GM18870 (cell line): ENCODE data around the gene MAP3K1.

Source experiments
- ATAC-seq: cut with Tn5 transposase; IDR thresholded peaks from one replicate; pipeline ENCODE4 v1.9.1; 2021; ENCODE audit warnings: moderate library complexity; ENCODE audit not compliant: unreplicated experiment

Gene MAP3K1

DNA sequence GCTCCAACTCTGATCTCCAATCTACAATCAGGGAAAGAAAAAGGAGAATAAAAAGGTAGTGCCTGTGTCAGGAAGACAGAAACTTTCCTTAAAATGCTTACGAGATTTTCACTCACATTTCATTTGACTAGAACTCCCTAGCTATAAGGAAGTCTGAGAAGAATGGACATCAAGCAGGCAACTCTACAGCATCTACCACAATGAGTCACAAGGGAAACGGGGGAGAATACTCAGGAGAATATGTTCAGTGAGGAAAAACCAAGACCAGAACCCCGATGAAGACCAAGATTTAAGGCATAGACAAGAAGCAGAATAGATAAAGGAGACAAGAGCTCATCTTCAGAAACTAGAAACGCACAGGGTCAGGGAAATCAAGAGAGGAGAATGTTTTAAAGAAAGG, 85.0 kb downstream of the MAP3K1 start:
- no peak for ATAC-seq

GRCh38 chr5:56900858-56901578, 85.7 kb downstream of the MAP3K1 start:
- ATAC-seq = no peak

GRCh38 chr5:56908942-56909293, 93.6 kb downstream of the MAP3K1 start:
- ATAC-seq = peak; percentile 36

GRCh38 chr5:56909294-56910209, 94.2 kb downstream of the MAP3K1 start, which contains the start of gene SETD9:
Gene SETD9 (plus strand): TSS chr5:56909596. CDS start chr5:56909646, 50 bp downstream.
- ATAC-seq = peak; percentile 85

DNA sequence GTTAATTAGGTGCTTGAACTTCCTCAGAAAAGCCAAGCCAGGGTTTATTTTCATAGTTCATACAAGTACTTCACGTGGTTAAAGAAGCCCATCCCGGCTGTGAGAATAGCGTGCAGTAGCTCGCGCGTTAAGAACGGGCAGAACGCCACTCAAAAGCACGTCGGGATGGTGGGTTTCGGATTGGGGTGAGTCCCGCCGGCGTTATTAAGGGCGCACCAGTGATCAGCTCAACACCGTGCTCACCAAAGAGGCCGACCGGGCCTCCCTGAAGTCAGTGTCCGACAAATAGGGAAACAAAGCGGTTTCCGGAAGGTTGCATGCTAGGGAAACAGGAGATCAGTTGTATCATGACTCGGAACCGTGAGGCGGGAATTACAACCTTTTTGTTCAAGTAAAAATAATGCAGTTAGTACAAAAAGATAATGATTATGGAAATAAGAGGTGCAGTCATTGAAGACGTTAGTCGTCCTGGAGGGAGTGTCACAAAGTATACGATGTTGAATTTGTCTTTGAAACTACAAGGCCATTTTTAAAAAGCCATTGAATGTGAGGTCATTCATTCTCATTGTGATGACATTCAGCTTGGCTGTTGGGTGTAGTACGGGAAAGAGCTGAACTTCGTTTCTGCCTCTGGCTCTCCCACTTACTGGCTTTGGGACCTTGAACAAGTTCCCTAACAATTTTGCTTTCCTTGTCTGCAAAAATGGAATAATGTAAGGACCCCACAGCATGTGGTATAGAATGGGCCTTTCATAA, 95.0 kb downstream of the MAP3K1 start:
- ATAC-seq = peak; percentile 20

DNA sequence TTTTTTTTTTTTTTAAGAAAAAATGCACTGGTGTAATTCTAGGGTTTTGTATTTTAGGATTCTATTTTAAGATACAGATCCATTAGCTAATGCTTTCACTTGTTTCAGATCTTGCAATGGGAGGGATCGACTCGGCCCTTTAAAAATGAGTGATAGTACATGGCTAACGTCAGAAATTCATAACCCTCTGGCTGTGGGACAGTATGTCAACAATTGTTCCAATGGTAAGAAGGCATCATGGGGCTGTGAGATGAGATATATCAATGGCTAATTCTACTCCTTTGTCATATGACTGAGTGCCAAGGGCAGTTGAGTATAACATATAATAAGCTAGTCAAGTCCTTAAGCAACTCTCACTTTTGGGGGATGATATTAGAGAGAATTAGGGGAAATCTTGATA, 98.4 kb downstream of the MAP3K1 start:
- no peak for ATAC-seq

- no peak for ATAC-seq
Observed at GRCh38 chr5:56914678-56915077, 99.3 kb downstream of the MAP3K1 start.

DNA sequence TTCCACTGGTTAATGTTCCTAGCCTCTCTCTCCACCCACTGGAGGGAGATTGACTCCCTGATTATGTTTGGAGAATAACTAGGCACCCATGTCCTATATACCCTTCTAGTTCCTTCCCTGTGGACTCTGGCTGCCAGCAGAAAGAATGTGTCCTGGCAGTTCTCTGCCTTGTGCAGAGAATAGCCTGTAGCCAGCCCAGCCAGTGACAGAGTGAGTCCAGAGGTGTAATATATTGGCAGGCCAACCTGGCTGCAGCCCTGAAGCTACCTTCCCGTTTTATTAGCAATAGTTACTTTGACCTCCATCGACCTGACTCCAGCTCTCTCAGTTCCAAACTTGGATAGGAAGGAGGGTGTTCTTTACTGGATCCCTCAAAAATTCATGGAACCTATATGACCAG, 102.2 kb downstream of the MAP3K1 start:
- no peak for ATAC-seq

DNA sequence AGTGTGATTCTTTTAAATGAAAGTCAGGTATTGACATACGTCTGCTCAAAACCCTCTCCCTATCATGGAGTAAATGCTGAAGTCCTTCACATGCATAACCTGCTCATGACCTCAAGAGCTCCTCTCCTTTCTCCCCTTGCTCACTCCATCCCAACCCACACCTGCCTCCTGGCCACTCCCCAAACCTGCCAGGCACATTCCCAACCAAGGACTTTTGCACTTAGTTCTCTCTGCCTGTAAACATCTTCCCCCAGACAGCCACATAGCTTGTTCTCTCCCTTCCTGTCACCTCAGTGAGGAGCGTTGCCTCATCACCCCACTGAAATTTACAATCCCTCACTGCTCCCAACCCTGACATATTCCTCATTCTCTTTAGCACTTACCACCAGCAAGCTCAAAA, 102.7 kb downstream of the MAP3K1 start:
- ATAC-seq = no peak

GRCh38 chr5:56919942-56920662, 104.8 kb downstream of the MAP3K1 start:
- no peak for ATAC-seq

DNA sequence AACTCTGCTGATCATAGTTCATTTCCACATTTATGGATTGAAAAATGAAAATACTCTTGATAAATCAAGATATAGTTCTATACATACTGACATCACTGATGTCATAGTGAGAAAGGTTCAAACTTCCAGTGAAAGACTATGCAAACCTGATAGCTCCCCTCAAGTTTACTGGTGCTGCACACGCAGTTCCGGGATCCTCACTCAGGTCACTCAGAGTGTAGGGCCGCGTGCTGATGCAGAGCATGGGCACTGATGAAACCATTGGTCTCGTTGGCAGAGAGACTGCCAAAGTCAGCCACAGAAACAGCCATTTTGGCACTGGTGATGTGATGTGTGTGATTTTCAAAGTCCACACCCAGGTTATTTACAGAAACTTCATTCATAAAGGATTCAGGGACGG, 107.6 kb downstream of the MAP3K1 start:
- ATAC-seq = no peak

GRCh38 chr5:56934325-56934724, 119.0 kb downstream of the MAP3K1 start:
- ATAC-seq = no peak

DNA sequence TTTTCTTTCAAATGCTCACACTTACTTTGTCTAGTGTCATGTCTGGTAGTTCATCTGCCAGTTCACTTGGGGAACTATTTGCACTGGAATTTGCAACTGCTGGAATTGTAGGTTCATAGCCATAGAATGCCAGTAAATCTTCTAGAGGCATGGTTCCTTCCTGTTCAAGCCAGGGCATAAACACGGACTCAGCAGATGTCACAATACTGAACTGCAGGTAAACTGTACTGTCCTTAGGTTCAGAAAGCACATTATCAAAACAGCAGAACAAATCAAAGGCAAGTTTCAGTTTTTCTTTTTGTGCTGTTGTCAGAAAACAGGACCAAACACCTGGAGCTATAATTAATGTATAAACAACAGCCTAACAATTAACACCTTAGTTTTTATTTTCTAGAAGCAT, 123.5 kb downstream of the MAP3K1 start:
- ATAC-seq = no peak

- ATAC-seq = no peak
Observed at GRCh38 chr5:56941981-56942380, 126.6 kb downstream of the MAP3K1 start.
